GM12891 (cell line): ENCODE results near the gene RGS16.

ENCODE experiments used
- PAX5 ChIP-seq: IDR thresholded peaks from 2 replicates; pipeline ENCODE4 v1.6.1; 2011; ENCODE audit warnings: low read length, moderate library complexity, mild to moderate bottlenecking; ENCODE audit not compliant: insufficient read depth, severe bottlenecking
- POLR2A ChIP-seq: IDR thresholded peaks from 2 replicates; pipeline ENCODE4 v1.6.1; 2011; ENCODE audit warnings: low read depth, low read length, control low read depth
- POLR2AphosphoS5 ChIP-seq: IDR thresholded peaks from 2 replicates; pipeline ENCODE4 v1.6.1; 2011; ENCODE audit warnings: low read depth, low read length, control low read depth
- POU2F2 ChIP-seq: IDR thresholded peaks from 2 replicates; pipeline ENCODE4 v1.6.1; 2011; ENCODE audit warnings: low read depth, mild to moderate bottlenecking, control low read depth, low read length, moderate library complexity
- SPI1 ChIP-seq: IDR thresholded peaks from 2 replicates; pipeline ENCODE4 v1.6.1; 2011; ENCODE audit warnings: low read depth, low read length, control low read depth
- TAF1 ChIP-seq: IDR thresholded peaks from 2 replicates; pipeline ENCODE4 v1.6.1; 2011; ENCODE audit warnings: low read depth, low read length, control low read depth

- TF ChIP-seq POLR2A (no peak), SPI1 (no peak), POLR2AphosphoS5 (no peak), TAF1 (no peak), PAX5 (no peak), POU2F2 (no peak)
These were observed 47.9 kb downstream of the RGS16 start for GRCh38 chr1:182556279-182556678.
